ENCODE data around the gene TMEM243. TPM values are rescaled to one million over a fixed set of nuclear protein-coding genes. Genes with fewer than 3 reads are reported as not detected.
"Not testable (repeated sequence)": the region's sequence is repeated elsewhere in the genome, so short reads cannot be mapped to it uniquely, and the experiment has no call there.

The TMEM243 gene
- total RNA-seq, 1 experiment from 2014 or later = 24.2 TPM

- ChIA-PET POLR2A (no interaction called here), CTCF (no interaction called here)
- H3K9me3 Mint-ChIP-seq (ENCODE audit: unreplicated experiment) = peaks cover 10% of the 10 kb centered on the region
- no peaks in the 10 kb centered on the region for H3K4me1 Mint-ChIP-seq (ENCODE audit: low read depth, unreplicated experiment)
- Histone ChIP-seq H3K9me3 (no peaks in the 10 kb centered on the region; the same call in 1 of the 2 replicates), H3K27me3 (replicated peaks; ENCODE audit: control insufficient read depth, insufficient read depth, low read length) (no peaks in the 10 kb centered on the region), H3K4me3 (ENCODE audit: low read depth, low read length) (no peak overlapping the region), H3K4me1 (no peaks in the 10 kb centered on the region), H3K36me3 (ENCODE audit: control insufficient read depth, insufficient read depth, low read length) (no peaks in the 10 kb centered on the region)
- no peak overlapping the region for H3K27ac Mint-ChIP-seq (ENCODE audit: unreplicated experiment)
- no TSS peak for BruUV-seq (replicated peaks)
- no peak for DNase-seq
- no peak for TF ChIP-seq CTCF (IDR thresholded peaks at IDR 0.05; ENCODE audit: insufficient read depth in 1 of 2, low read depth in 1 of 2, low read length in 1 of 2, severe bottlenecking in 1 of 2, unreplicated experiment in 1 of 2)
- intact Hi-C loops (cut with micrococcal nuclease; ENCODE audit: unreplicated experiment) = no loop called here
- no peak overlapping the region for H3K4me3 Mint-ChIP-seq (ENCODE audit: unreplicated experiment)
- H3K36me3 Mint-ChIP-seq (ENCODE audit: insufficient read depth, unreplicated experiment) = no peaks in the 10 kb centered on the region
- peaks cover 10% of the 10 kb centered on the region for H3K27me3 Mint-ChIP-seq (ENCODE audit: insufficient read depth, unreplicated experiment)
Measured at GRCh38 chr7:87253589-87254087, 34.1 kb upstream of the TMEM243 start.

- POLR2A ChIA-PET; H3K4me1 ChIP-seq; H3K4me3 ChIP-seq (ENCODE audit: low read depth, low read length); DNase-seq; H3K4me1 Mint-ChIP-seq (ENCODE audit: low read depth, unreplicated experiment); BruUV-seq (replicated peaks); H3K27ac Mint-ChIP-seq (ENCODE audit: unreplicated experiment); H3K4me3 Mint-ChIP-seq (ENCODE audit: unreplicated experiment); H3K27me3 ChIP-seq (replicated peaks; ENCODE audit: control insufficient read depth, insufficient read depth, low read length); H3K36me3 ChIP-seq (ENCODE audit: control insufficient read depth, insufficient read depth, low read length); H3K36me3 Mint-ChIP-seq (ENCODE audit: insufficient read depth, unreplicated experiment); intact Hi-C loops (cut with micrococcal nuclease; ENCODE audit: unreplicated experiment); CTCF ChIA-PET: not testable (repeated sequence)
- H3K9me3 ChIP-seq = peaks cover 17% of the 10 kb centered on the region
- Mint-ChIP-seq H3K9me3 (ENCODE audit: unreplicated experiment) (peaks cover 26% of the 10 kb centered on the region), H3K27me3 (ENCODE audit: insufficient read depth, unreplicated experiment) (peaks cover 18% of the 10 kb centered on the region)
Measured at GRCh38 chr7:87245671-87246070, 26.1 kb upstream of the TMEM243 start.

- CTCF ChIA-PET; H3K27me3 ChIP-seq (replicated peaks; ENCODE audit: control insufficient read depth, insufficient read depth, low read length); H3K36me3 ChIP-seq (ENCODE audit: control insufficient read depth, insufficient read depth, low read length); H3K4me3 ChIP-seq (ENCODE audit: low read depth, low read length); H3K36me3 Mint-ChIP-seq (ENCODE audit: insufficient read depth, unreplicated experiment); POLR2A ChIA-PET; H3K27ac Mint-ChIP-seq (ENCODE audit: unreplicated experiment); H3K9me3 Mint-ChIP-seq (ENCODE audit: unreplicated experiment); DNase-seq; H3K9me3 ChIP-seq; BruUV-seq (replicated peaks); intact Hi-C loops (cut with micrococcal nuclease; ENCODE audit: unreplicated experiment); H3K4me1 ChIP-seq; H3K27me3 Mint-ChIP-seq (ENCODE audit: insufficient read depth, unreplicated experiment): not testable (repeated sequence)
- H3K4me3 Mint-ChIP-seq (ENCODE audit: unreplicated experiment) = peak overlapping the region; percentile 6
- H3K4me1 Mint-ChIP-seq (ENCODE audit: low read depth, unreplicated experiment) = peaks cover 17% of the 10 kb centered on the region
Measured at GRCh38 chr7:87238464-87239051, 19.0 kb upstream of the TMEM243 start.

GRCh38 chr7:87234949-87235348 lies 15.4 kb upstream of the TMEM243 start:
- BruUV-seq (replicated peaks) = no TSS peak
- H3K4me3 Mint-ChIP-seq (ENCODE audit: unreplicated experiment) = no peak overlapping the region
- POLR2A ChIA-PET = no interaction called here

More at GRCh38 chr7:87234949-87235348, 15.4 kb upstream of the TMEM243 start:
- Histone ChIP-seq H3K4me1 (peaks cover 3% of the 10 kb centered on the region; the same call in 1 of the 2 replicates), H3K4me3 (ENCODE audit: low read depth, low read length) (no peak overlapping the region), H3K36me3 (ENCODE audit: control insufficient read depth, insufficient read depth, low read length) (no peaks in the 10 kb centered on the region), H3K27me3 (replicated peaks; ENCODE audit: control insufficient read depth, insufficient read depth, low read length) (no peaks in the 10 kb centered on the region; the same call in 1 of the 2 replicates), H3K9me3 (no peaks in the 10 kb centered on the region)
- Mint-ChIP-seq H3K27ac (ENCODE audit: unreplicated experiment) (no peak overlapping the region), H3K27me3 (ENCODE audit: insufficient read depth, unreplicated experiment) (no peaks in the 10 kb centered on the region), H3K9me3 (ENCODE audit: unreplicated experiment) (no peaks in the 10 kb centered on the region), H3K4me1 (ENCODE audit: low read depth, unreplicated experiment) (peaks cover 17% of the 10 kb centered on the region), H3K36me3 (ENCODE audit: insufficient read depth, unreplicated experiment) (no peaks in the 10 kb centered on the region)
- no peak for TF ChIP-seq CTCF (IDR thresholded peaks at IDR 0.05; ENCODE audit: insufficient read depth in 1 of 2, low read depth in 1 of 2, low read length in 1 of 2, severe bottlenecking in 1 of 2, unreplicated experiment in 1 of 2)
- CTCF ChIA-PET = no interaction called here
- intact Hi-C loops (cut with micrococcal nuclease; ENCODE audit: unreplicated experiment) = no loop called here
- DNase-seq = no peak
